Testis (tissue), 2 donors: Measurements from ENCODE around the gene ZNF275.

Experiments
- POLR2A ChIP-seq: fragments of 450-650 bp; IDR thresholded peaks from one replicate; pipeline ENCODE4 v1.6.1; 2017; ENCODE audit warnings: antibody characterized with exemption, mild to moderate bottlenecking, moderate library complexity
- TF ChIP-seq, protein P1 (sequence below), 3 experiments: fragments of 450-650 bp in 2 of 3; fragments of 200-600 bp in 1 of 3; sonication (generic) in 1 of 3; IDR thresholded peaks; one replicate each; pipeline ENCODE4 v1.5.1; 2016 to 2019; ENCODE audit warnings: antibody characterized with exemption in 3 of 3, mild to moderate bottlenecking in 2 of 3, moderate library complexity in 1 of 3

DNA sequence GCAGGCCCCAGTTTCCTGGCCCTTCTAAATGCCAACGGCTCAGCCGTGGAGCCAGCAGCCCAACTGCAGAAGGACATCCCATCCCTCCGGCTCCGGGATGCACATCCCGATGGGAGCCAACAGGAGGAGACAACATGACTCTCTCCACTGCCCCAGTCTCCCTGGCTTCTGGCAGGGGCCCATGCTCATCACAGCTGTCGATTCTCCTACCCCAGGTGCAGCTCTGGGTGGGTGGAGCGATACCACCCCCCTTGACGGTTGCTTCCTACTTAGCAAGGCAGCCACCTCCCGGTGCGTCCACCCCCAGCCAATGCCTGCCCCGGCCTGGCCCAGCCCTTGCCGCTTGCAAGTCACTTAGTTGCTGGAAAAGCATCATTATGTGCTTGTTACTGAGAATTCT, 19.5 kb downstream of the ZNF275 start:
- no peak for TF ChIP-seq POLR2A
- TF ChIP-seq, protein P1, sequence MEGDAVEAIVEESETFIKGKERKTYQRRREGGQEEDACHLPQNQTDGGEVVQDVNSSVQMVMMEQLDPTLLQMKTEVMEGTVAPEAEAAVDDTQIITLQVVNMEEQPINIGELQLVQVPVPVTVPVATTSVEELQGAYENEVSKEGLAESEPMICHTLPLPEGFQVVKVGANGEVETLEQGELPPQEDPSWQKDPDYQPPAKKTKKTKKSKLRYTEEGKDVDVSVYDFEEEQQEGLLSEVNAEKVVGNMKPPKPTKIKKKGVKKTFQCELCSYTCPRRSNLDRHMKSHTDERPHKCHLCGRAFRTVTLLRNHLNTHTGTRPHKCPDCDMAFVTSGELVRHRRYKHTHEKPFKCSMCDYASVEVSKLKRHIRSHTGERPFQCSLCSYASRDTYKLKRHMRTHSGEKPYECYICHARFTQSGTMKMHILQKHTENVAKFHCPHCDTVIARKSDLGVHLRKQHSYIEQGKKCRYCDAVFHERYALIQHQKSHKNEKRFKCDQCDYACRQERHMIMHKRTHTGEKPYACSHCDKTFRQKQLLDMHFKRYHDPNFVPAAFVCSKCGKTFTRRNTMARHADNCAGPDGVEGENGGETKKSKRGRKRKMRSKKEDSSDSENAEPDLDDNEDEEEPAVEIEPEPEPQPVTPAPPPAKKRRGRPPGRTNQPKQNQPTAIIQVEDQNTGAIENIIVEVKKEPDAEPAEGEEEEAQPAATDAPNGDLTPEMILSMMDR (IDR thresholded peaks at IDR 0.05), result no peak
